Natural killer cell (primary cell): Measurements from ENCODE around the gene ANKRD44. TPM values are rescaled to one million over a fixed set of nuclear protein-coding genes. Genes with fewer than 3 reads are reported as not detected.

Source experiments
- ATAC-seq, 3 donors: fragments of 150-1000 bp in 2 of 3; fragments of 200-7000 bp in 1 of 3; cut with Tn5 transposase; 1 replicate in 1 of 3; 2 replicates in 2 of 3; pipeline ENCODE4 v1.10.0; 2021; ENCODE audit warnings: mild to moderate bottlenecking in 2 of 3, moderate library complexity in 2 of 3
- DNase-seq, 2 donors: peaks; one replicate each; pipeline versions ENCODE4 v3.0.0 to v3.0.0-alpha.2; 2013 to 2021; ENCODE audit warnings: mixed read lengths in 1 of 2
- H3K27ac ChIP-seq: one replicate; pipeline ENCODE4 v1.5.1; 2013; ENCODE audit warnings: mild to moderate bottlenecking, low read length
- H3K27me3 ChIP-seq: one replicate; pipeline ENCODE4 v1.6.1; 2013; ENCODE audit warnings: low read length; ENCODE audit not compliant: control insufficient read depth, insufficient read depth
- H3K36me3 ChIP-seq: one replicate; pipeline ENCODE4 v1.6.1; 2013; ENCODE audit warnings: low read length; ENCODE audit not compliant: control insufficient read depth, insufficient read depth
- H3K4me1 ChIP-seq: one replicate; pipeline ENCODE4 v1.6.1; 2013; ENCODE audit warnings: low read length; ENCODE audit not compliant: control insufficient read depth, insufficient read depth
- H3K4me3 ChIP-seq: one replicate; pipeline ENCODE4 v1.5.1; 2013; ENCODE audit warnings: low read length
- H3K9me3 ChIP-seq: one replicate; pipeline ENCODE4 v1.6.1; 2013; ENCODE audit warnings: low read length; ENCODE audit not compliant: control insufficient read depth, insufficient read depth
- H3K27ac Mint-ChIP-seq, 2 donors: one replicate each; pipeline ENCODE4 v1.8.0; 2022; ENCODE audit warnings: mild to moderate bottlenecking in 2 of 2, mixed read lengths in 2 of 2, moderate library complexity in 1 of 2
- H3K27me3 Mint-ChIP-seq, 2 donors: one replicate each; pipeline ENCODE4 v1.8.0; 2022; ENCODE audit warnings: low read depth in 2 of 2, mixed read lengths in 2 of 2
- H3K36me3 Mint-ChIP-seq: one replicate; pipeline ENCODE4 v1.8.0; 2022; ENCODE audit warnings: mixed read lengths
- H3K4me1 Mint-ChIP-seq, 2 donors: one replicate each; pipeline ENCODE4 v1.8.0; 2022; ENCODE audit warnings: mixed read lengths in 2 of 2
- H3K4me3 Mint-ChIP-seq: one replicate; pipeline ENCODE4 v1.8.0; 2022; ENCODE audit warnings: mild to moderate bottlenecking, moderate library complexity, mixed read lengths
- H3K9me3 Mint-ChIP-seq, 2 donors: one replicate each; pipeline ENCODE4 v1.8.0; 2022; ENCODE audit warnings: mixed read lengths in 2 of 2
- CTCF ChIP-seq: fragments of 200-600 bp; IDR thresholded peaks from one replicate; pipeline ENCODE4 v1.8.0; 2022; ENCODE audit warnings: antibody characterized with exemption
- WGBS: methylation state at CpG from one replicate; pipeline ENCODE4 v1.1.7; 2013; ENCODE audit warnings: missing lambda C conversion rate; ENCODE audit not compliant: insufficient coverage; 5-methylcytosine and 5-hydroxymethylcytosine counted together
- intact Hi-C: fragments of 100-400 bp; cut with micrococcal nuclease; formaldehyde crosslinking; loops from one replicate; pipeline ENCODE4 v1.14.2; 2022
- total RNA-seq, 4 donors: library from RNA; stranded (reverse); fragments of 120-200 nt in 1 of 4; gene quantifications; one replicate each; pipeline versions ENCODE4 v1.2.3 to v1.2.4, GENCODE V29; 2013 to 2022

The ANKRD44 gene
- total RNA-seq, 3 donors from 2014 or later (not counting 1 experiment from before 2014, with no cell fraction given) = 252 to 376 (median 311) TPM

GRCh38 chr2:197322143-197322542, 11.6 kb upstream of the ANKRD44 start:
- Mint-ChIP-seq H3K4me1 (peaks cover 17 to 22% of the 10 kb centered on the region in 2 donors), H3K36me3 (no peaks in the 10 kb centered on the region), H3K27me3 (peaks cover 0 to 7% of the 10 kb centered on the region in 2 donors), H3K4me3 (no peak overlapping the region), H3K9me3 (no peaks in the 10 kb centered on the region), H3K27ac (no peak overlapping the region)
- Histone ChIP-seq H3K4me3 (no peak overlapping the region), H3K27ac (no peak overlapping the region), H3K27me3 (no peaks in the 10 kb centered on the region), H3K4me1 (peaks cover 10% of the 10 kb centered on the region), H3K36me3 (no peaks in the 10 kb centered on the region), H3K9me3 (no peaks in the 10 kb centered on the region)
- DNase-seq = no peak
- 100% methylated on average over 2 of the region's 2 CpGs for WGBS
- ATAC-seq = no peak
- TF ChIP-seq CTCF = no peak
- intact Hi-C loops = no loop called here

- Histone ChIP-seq H3K4me3 (no peak overlapping the region), H3K36me3 (no peaks in the 10 kb centered on the region), H3K27me3 (no peaks in the 10 kb centered on the region), H3K4me1 (peaks cover 7% of the 10 kb centered on the region), H3K9me3 (no peaks in the 10 kb centered on the region), H3K27ac (no peak overlapping the region)
- no peak for TF ChIP-seq CTCF
- DNase-seq (no peak), ATAC-seq (no peak)
- Mint-ChIP-seq H3K27me3 (no peaks in the 10 kb centered on the region), H3K27ac (no peak overlapping the region), H3K4me3 (no peak overlapping the region), H3K9me3 (no peaks in the 10 kb centered on the region), H3K36me3 (no peaks in the 10 kb centered on the region), H3K4me1 (peaks cover 11 to 17% of the 10 kb centered on the region in 2 donors)
- intact Hi-C loops = no loop called here
Measured at GRCh38 chr2:197315371-197315770, 4.8 kb upstream of the ANKRD44 start.

GRCh38 chr2:197312186-197312585, 1.6 kb upstream of the ANKRD44 start:
- Mint-ChIP-seq H3K36me3 (no peaks in the 10 kb centered on the region), H3K4me1 (peaks cover 34 to 39% of the 10 kb centered on the region in 2 donors), H3K9me3 (no peaks in the 10 kb centered on the region), H3K27ac (peak overlapping the region; percentile 94 to 97), H3K4me3 (peak overlapping the region; percentile 47), H3K27me3 (no peaks in the 10 kb centered on the region)
- intact Hi-C loops = no loop called here
- DNase-seq = no peak
- ATAC-seq = no peak
- Histone ChIP-seq H3K9me3 (no peaks in the 10 kb centered on the region), H3K27me3 (no peaks in the 10 kb centered on the region), H3K4me1 (peaks cover 16% of the 10 kb centered on the region), H3K27ac (no peak overlapping the region), H3K36me3 (no peaks in the 10 kb centered on the region), H3K4me3 (no peak overlapping the region)
- 100% methylated on average over 3 of the region's 3 CpGs for WGBS
- no peak for TF ChIP-seq CTCF

- Mint-ChIP-seq H3K9me3 (no peaks in the 10 kb centered on the region), H3K27ac (peak overlapping the region; percentile 94 to 97), H3K4me1 (peaks cover 41 to 45% of the 10 kb centered on the region in 2 donors), H3K27me3 (no peaks in the 10 kb centered on the region), H3K36me3 (no peaks in the 10 kb centered on the region), H3K4me3 (peak overlapping the region; percentile 84)
- Histone ChIP-seq H3K4me3 (no peak overlapping the region), H3K4me1 (peaks cover 22% of the 10 kb centered on the region), H3K27me3 (no peaks in the 10 kb centered on the region), H3K9me3 (no peaks in the 10 kb centered on the region), H3K36me3 (no peaks in the 10 kb centered on the region), H3K27ac (peak overlapping the region; percentile 77)
- ATAC-seq (no peak), DNase-seq (peak in 1 of 2 donors; percentile 47)
- WGBS = 73% methylated on average over 6 of the region's 6 CpGs
- TF ChIP-seq CTCF = no peak
- intact Hi-C loops = loop anchor here (2.0 kb wide), 1 partner anchor 199 kb away; no protein-coding TSS in a partner anchor
Measured at GRCh38 chr2:197311421-197312033, 947 bp upstream of the ANKRD44 start.
